SK-N-SH treated with all-trans-retinoic acid at 6 μM for 48 hours (cell line): ENCODE data around the gene IMMP2L.

Experiments
- ATAC-seq: fragments of 200-7000 bp; cut with Tn5 transposase; 3 replicates; pipeline ENCODE4 v1.9.1; 2020; ENCODE audit warnings: mild to moderate bottlenecking, moderate library complexity
- ARNTL ChIP-seq: fragments of 450-650 bp; formaldehyde crosslinking; IDR thresholded peaks from 2 replicates; pipeline ENCODE4 v1.5.0; 2020; ENCODE audit warnings: low read depth, mild to moderate bottlenecking, moderate library complexity, borderline replicate concordance
- BACH2 ChIP-seq: fragments of 250-450 bp; sonication (Bioruptor Pico); IDR thresholded peaks from 2 replicates; pipeline ENCODE4 v1.9.0; 2021; ENCODE audit warnings: mild to moderate bottlenecking, borderline replicate concordance
- ESRRG ChIP-seq: fragments of 250-450 bp; sonication (Bioruptor Pico); IDR thresholded peaks from 2 replicates; pipeline ENCODE4 v1.6.1; 2021; ENCODE audit warnings: mild to moderate bottlenecking
- GLIS3 ChIP-seq: fragments of 250-450 bp; sonication (Bioruptor Pico); IDR thresholded peaks from 2 replicates; pipeline ENCODE4 v1.5.0; 2020; ENCODE audit warnings: mild to moderate bottlenecking, moderate library complexity
- ISL1 ChIP-seq: fragments of 250-450 bp; sonication (Bioruptor Pico); IDR thresholded peaks from 2 replicates; pipeline ENCODE4 v2.1.2; 2022; ENCODE audit warnings: mild to moderate bottlenecking, moderate library complexity
- PPARA ChIP-seq: fragments of 250-450 bp; sonication (Bioruptor Pico); IDR thresholded peaks from 2 replicates; pipeline ENCODE4 v1.5.0; 2020; ENCODE audit warnings: mild to moderate bottlenecking, borderline replicate concordance
- RARB ChIP-seq: fragments of 250-450 bp; sonication (Bioruptor Pico); IDR thresholded peaks from 2 replicates; pipeline ENCODE4 v1.8.0; 2021; ENCODE audit warnings: mild to moderate bottlenecking, moderate library complexity
- SNAI2 ChIP-seq: fragments of 250-450 bp; sonication (Bioruptor Pico); IDR thresholded peaks from 2 replicates; pipeline ENCODE4 v1.5.0; 2020; ENCODE audit warnings: mild to moderate bottlenecking, moderate library complexity
- TOX ChIP-seq: fragments of 250-450 bp; sonication (Bioruptor Pico); IDR thresholded peaks from 2 replicates; pipeline ENCODE4 v1.8.0; 2021; ENCODE audit warnings: mild to moderate bottlenecking, moderate library complexity, borderline replicate concordance
- ZFP3 ChIP-seq: fragments of 250-450 bp; sonication (Bioruptor Pico); IDR thresholded peaks from 2 replicates; pipeline ENCODE4 v1.5.0; 2020; ENCODE audit warnings: mild to moderate bottlenecking, moderate library complexity
- ZFP30 ChIP-seq: fragments of 450-650 bp; formaldehyde crosslinking; IDR thresholded peaks from 2 replicates; pipeline ENCODE4 v1.5.0; 2022; ENCODE audit warnings: mild to moderate bottlenecking, moderate library complexity
- ZNF565 ChIP-seq: fragments of 450-650 bp; formaldehyde crosslinking; conservative IDR thresholded peaks from 2 replicates; pipeline ENCODE4 v1.5.0; 2020; ENCODE audit warnings: low read depth, mild to moderate bottlenecking, moderate library complexity
- ZNF8 ChIP-seq: fragments of 450-650 bp; formaldehyde crosslinking; IDR thresholded peaks from 2 replicates; pipeline ENCODE4 v1.5.0; 2020; ENCODE audit warnings: mild to moderate bottlenecking, moderate library complexity
- TF ChIP-seq, protein P1 (sequence below): fragments of 250-450 bp; sonication (Bioruptor Pico); IDR thresholded peaks from 2 replicates; pipeline ENCODE4 v1.5.0; 2020; ENCODE audit warnings: mild to moderate bottlenecking, moderate library complexity
- TF ChIP-seq, protein P2 (sequence below): fragments of 250-450 bp; sonication (Bioruptor Pico); IDR thresholded peaks from 2 replicates; pipeline ENCODE4 v1.5.1; 2021; ENCODE audit warnings: mild to moderate bottlenecking, moderate library complexity
- TF ChIP-seq, protein P3 (sequence below): fragments of 250-450 bp; sonication (Bioruptor Pico); IDR thresholded peaks from 2 replicates; pipeline ENCODE4 v1.5.1; 2020; ENCODE audit warnings: low read depth, mild to moderate bottlenecking, moderate library complexity
- TF ChIP-seq, protein P4 (sequence below): fragments of 250-450 bp; sonication (Bioruptor Pico); IDR thresholded peaks from 2 replicates; pipeline ENCODE4 v1.8.0; 2021; ENCODE audit warnings: low read depth, mild to moderate bottlenecking, moderate library complexity, borderline replicate concordance

The IMMP2L gene

DNA sequence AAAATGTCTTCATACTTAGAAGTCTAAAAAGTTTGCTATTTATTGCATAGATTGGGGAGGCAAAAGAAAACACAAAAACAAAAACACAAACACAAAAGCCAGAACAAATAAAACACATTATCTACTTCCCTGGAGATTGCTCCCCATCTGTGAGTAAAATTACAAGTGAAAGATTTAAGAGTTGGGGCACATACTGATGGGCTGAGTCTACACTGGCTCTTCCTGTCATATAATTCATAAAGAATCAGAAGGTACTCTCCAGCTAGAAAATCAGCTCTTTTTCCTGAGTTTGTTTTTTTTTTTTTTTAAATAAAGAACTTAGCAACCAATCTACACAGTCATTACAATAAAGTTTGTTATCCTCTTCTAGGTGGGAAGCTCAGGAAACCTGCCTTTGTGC, 663.8 kb downstream of the IMMP2L start (continued):
- TF ChIP-seq, protein P1, sequence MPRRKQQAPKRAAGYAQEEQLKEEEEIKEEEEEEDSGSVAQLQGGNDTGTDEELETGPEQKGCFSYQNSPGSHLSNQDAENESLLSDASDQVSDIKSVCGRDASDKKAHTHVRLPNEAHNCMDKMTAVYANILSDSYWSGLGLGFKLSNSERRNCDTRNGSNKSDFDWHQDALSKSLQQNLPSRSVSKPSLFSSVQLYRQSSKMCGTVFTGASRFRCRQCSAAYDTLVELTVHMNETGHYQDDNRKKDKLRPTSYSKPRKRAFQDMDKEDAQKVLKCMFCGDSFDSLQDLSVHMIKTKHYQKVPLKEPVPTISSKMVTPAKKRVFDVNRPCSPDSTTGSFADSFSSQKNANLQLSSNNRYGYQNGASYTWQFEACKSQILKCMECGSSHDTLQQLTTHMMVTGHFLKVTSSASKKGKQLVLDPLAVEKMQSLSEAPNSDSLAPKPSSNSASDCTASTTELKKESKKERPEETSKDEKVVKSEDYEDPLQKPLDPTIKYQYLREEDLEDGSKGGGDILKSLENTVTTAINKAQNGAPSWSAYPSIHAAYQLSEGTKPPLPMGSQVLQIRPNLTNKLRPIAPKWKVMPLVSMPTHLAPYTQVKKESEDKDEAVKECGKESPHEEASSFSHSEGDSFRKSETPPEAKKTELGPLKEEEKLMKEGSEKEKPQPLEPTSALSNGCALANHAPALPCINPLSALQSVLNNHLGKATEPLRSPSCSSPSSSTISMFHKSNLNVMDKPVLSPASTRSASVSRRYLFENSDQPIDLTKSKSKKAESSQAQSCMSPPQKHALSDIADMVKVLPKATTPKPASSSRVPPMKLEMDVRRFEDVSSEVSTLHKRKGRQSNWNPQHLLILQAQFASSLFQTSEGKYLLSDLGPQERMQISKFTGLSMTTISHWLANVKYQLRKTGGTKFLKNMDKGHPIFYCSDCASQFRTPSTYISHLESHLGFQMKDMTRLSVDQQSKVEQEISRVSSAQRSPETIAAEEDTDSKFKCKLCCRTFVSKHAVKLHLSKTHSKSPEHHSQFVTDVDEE (CRISPR knock-in tag) = no peak
- TF ChIP-seq ISL1 = no peak
- TF ChIP-seq GLIS3 (CRISPR knock-in tag) = no peak

DNA sequence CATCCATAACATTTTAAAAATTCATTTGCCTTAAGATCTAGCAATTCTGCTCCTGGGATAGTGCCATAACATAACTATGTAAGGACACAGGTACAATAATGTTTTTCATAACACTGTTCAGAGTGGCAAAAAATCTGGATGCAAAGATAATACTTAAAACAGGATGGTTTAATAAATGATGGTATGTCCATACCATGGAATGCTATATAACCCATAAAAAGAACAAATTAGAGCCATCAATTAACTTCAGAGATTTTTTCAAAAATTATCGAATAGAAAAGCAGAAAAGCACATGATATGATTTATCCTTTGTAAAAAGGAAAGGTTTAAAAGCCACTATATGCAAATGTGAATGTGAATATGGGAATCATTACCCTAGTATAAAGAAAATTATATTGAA, 664.8 kb downstream of the IMMP2L start:
- TF ChIP-seq ZNF8 (CRISPR knock-in tag) (peak; percentile 99), ESRRG (CRISPR knock-in tag) (no peak)

DNA sequence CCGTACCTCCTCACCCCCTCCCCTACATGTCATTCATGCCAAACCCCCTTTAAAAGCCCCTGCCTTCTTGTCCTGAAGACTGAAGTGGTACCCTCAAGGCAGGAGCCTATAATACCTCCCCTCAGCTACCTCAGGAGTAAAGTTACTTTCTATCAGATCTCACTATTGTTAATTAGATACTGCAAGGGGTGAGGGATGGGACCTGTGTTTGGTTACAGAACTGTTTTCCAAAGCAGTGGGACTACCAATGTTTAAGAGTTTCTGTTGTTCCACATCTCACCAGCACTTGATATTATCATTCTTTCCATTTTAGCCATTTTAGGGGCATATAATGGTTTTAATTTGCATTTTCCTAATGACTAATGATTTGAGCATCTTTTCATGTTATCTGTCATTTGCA, 668.2 kb downstream of the IMMP2L start:
- ATAC-seq = no peak
- no peak for TF ChIP-seq PPARA (CRISPR knock-in tag)
- TF ChIP-seq ZNF565 = no peak
- no peak for TF ChIP-seq ZFP30 (CRISPR knock-in tag)
- no peak for TF ChIP-seq RARB (CRISPR knock-in tag)

More for the DNA sequence above, 664.8 kb downstream of the IMMP2L start:
- ATAC-seq = no peak

DNA sequence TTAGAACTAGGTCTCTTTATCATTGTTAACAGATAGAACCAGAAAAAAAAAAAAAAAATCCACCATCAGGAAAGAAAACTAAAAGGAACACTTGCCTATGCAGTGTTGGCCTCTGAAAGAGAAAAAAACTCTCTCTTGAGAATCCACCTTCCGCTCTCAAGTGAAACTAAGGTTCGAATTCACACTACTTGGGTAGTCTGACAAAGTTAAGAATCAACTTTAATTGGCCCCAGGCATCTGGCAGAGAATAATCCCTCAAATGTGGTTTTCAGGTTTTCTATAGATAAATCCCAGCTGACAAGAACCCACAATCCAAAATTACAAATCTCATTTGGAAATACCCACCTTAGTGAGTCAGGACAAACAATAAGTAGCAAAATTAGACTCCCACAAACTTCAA, 671.1 kb downstream of the IMMP2L start:
- no peak for ATAC-seq

DNA sequence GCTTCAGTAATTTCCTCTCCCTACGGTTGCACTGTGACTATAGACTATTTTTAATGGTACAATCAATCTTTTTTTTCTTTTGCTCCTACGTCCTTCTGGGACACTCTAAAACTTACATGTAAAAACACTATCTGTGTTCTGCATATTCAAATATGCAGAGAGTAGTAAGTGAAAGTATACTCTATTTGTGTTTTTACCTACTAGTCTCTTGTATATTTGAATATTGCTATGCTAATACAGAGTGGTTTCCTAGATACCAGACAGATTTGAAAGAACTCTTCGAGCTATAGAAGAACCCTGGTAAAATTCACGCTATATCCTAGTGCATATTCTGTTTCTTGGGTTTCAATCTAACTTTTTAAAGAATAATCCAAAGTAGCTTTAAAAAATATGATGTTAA, 672.2 kb downstream of the IMMP2L start:
- no peak for ATAC-seq
- no peak for TF ChIP-seq TOX
- TF ChIP-seq, protein P2, sequence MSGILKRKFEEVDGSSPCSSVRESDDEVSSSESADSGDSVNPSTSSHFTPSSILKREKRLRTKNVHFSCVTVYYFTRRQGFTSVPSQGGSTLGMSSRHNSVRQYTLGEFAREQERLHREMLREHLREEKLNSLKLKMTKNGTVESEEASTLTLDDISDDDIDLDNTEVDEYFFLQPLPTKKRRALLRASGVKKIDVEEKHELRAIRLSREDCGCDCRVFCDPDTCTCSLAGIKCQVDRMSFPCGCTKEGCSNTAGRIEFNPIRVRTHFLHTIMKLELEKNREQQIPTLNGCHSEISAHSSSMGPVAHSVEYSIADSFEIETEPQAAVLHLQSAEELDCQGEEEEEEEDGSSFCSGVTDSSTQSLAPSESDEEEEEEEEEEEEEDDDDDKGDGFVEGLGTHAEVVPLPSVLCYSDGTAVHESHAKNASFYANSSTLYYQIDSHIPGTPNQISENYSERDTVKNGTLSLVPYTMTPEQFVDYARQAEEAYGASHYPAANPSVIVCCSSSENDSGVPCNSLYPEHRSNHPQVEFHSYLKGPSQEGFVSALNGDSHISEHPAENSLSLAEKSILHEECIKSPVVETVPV = no peak
- TF ChIP-seq ARNTL = no peak
- TF ChIP-seq, protein P1 (CRISPR knock-in tag) = no peak
- no peak for TF ChIP-seq GLIS3 (CRISPR knock-in tag)
- TF ChIP-seq, protein P3, sequence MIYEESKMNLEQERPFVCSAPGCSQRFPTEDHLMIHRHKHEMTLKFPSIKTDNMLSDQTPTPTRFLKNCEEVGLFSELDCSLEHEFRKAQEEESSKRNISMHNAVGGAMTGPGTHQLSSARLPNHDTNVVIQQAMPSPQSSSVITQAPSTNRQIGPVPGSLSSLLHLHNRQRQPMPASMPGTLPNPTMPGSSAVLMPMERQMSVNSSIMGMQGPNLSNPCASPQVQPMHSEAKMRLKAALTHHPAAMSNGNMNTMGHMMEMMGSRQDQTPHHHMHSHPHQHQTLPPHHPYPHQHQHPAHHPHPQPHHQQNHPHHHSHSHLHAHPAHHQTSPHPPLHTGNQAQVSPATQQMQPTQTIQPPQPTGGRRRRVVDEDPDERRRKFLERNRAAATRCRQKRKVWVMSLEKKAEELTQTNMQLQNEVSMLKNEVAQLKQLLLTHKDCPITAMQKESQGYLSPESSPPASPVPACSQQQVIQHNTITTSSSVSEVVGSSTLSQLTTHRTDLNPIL (CRISPR knock-in tag) = no peak

More for the DNA sequence above, 671.1 kb downstream of the IMMP2L start:
- TF ChIP-seq BACH2 (CRISPR knock-in tag) (no peak), ZFP3 (CRISPR knock-in tag) (no peak), ISL1 (no peak), SNAI2 (no peak), ZFP30 (CRISPR knock-in tag) (no peak), RARB (CRISPR knock-in tag) (no peak), ZNF8 (CRISPR knock-in tag) (no peak), ESRRG (CRISPR knock-in tag) (no peak)
- TF ChIP-seq, protein P1 (CRISPR knock-in tag) = no peak
- TF ChIP-seq, protein P4, sequence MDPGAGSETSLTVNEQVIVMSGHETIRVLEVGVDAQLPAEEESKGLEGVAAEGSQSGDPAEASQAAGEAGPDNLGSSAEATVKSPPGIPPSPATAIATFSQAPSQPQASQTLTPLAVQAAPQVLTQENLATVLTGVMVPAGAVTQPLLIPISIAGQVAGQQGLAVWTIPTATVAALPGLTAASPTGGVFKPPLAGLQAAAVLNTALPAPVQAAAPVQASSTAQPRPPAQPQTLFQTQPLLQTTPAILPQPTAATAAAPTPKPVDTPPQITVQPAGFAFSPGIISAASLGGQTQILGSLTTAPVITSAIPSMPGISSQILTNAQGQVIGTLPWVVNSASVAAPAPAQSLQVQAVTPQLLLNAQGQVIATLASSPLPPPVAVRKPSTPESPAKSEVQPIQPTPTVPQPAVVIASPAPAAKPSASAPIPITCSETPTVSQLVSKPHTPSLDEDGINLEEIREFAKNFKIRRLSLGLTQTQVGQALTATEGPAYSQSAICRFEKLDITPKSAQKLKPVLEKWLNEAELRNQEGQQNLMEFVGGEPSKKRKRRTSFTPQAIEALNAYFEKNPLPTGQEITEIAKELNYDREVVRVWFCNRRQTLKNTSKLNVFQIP = no peak
